Bronchial epithelial cell (primary cell): ENCODE data around the gene TCEAL4. TPM values are rescaled to one million over a fixed set of nuclear protein-coding genes. Genes with fewer than 3 reads are reported as not detected.

Experiments
- DNase-seq: peaks from one replicate; pipeline ENCODE4 v3.0.0-alpha.2; 2010; ENCODE audit warnings: low read depth
- FAIRE-seq: peaks from 2 replicates; lab custom pipeline; 2011; peaks lifted over from hg19 to GRCh38; lab: Jason Lieb, UNC
- H3K27me3 ChIP-seq: 2 replicates; pipeline ENCODE4 v1.5.1; 2011; ENCODE audit warnings: low read length; ENCODE audit not compliant: control insufficient read depth, insufficient read depth
- H3K36me3 ChIP-seq: 2 replicates; pipeline ENCODE4 v1.5.1; 2011; ENCODE audit warnings: low read length; ENCODE audit not compliant: control insufficient read depth, insufficient read depth
- H3K4me3 ChIP-seq: 2 replicates; pipeline ENCODE4 v1.5.1; 2011; ENCODE audit warnings: mild to moderate bottlenecking, low read depth, low read length, control low read depth
- total RNA-seq: library from RNA; depleted of rRNA; stranded (reverse); fragments of >200 nt; gene quantifications from 2 replicates; pipeline ENCODE4 v1.2.1, GENCODE V29; 2014
- TF ChIP-seq, protein P1 (sequence below): IDR thresholded peaks from 2 replicates; pipeline ENCODE4 v1.5.1; 2011; ENCODE audit warnings: mild to moderate bottlenecking, moderate library complexity, low read length, control low read depth, inconsistent platforms; ENCODE audit not compliant: insufficient read depth, severe bottlenecking

TCEAL4 gene
- total RNA-seq, 1 donor from 2014 or later = 23.4 TPM

GRCh38 chrX:103565752-103566151 is 19.6 kb upstream of the TCEAL4 start:
- TF ChIP-seq, protein P1, sequence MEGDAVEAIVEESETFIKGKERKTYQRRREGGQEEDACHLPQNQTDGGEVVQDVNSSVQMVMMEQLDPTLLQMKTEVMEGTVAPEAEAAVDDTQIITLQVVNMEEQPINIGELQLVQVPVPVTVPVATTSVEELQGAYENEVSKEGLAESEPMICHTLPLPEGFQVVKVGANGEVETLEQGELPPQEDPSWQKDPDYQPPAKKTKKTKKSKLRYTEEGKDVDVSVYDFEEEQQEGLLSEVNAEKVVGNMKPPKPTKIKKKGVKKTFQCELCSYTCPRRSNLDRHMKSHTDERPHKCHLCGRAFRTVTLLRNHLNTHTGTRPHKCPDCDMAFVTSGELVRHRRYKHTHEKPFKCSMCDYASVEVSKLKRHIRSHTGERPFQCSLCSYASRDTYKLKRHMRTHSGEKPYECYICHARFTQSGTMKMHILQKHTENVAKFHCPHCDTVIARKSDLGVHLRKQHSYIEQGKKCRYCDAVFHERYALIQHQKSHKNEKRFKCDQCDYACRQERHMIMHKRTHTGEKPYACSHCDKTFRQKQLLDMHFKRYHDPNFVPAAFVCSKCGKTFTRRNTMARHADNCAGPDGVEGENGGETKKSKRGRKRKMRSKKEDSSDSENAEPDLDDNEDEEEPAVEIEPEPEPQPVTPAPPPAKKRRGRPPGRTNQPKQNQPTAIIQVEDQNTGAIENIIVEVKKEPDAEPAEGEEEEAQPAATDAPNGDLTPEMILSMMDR = no peak
- DNase-seq (peak; percentile 49), FAIRE-seq (no peak)
- no peak overlapping the region for H3K4me3 ChIP-seq
- H3K36me3 ChIP-seq = no peaks in the 10 kb centered on the region
- no peaks in the 10 kb centered on the region for H3K27me3 ChIP-seq

GRCh38 chrX:103571121-103571520 is 14.2 kb upstream of the TCEAL4 start:
- TF ChIP-seq, protein P1 = no peak
- H3K36me3 ChIP-seq = no peaks in the 10 kb centered on the region

GRCh38 chrX:103571726-103572125 is 13.6 kb upstream of the TCEAL4 start:
- DNase-seq = no peak
- Histone ChIP-seq H3K27me3 (no peaks in the 10 kb centered on the region), H3K36me3 (no peaks in the 10 kb centered on the region), H3K4me3 (no peak overlapping the region)
- no peak for FAIRE-seq
- TF ChIP-seq, protein P1 = no peak

More at GRCh38 chrX:103571121-103571520, 14.2 kb upstream of the TCEAL4 start:
- DNase-seq (no peak), FAIRE-seq (no peak)
- H3K27me3 ChIP-seq = no peaks in the 10 kb centered on the region
- no peak overlapping the region for H3K4me3 ChIP-seq

- no peaks in the 10 kb centered on the region for H3K36me3 ChIP-seq
- H3K4me3 ChIP-seq = no peak overlapping the region
- DNase-seq (no peak), FAIRE-seq (peak; percentile 32)
- TF ChIP-seq, protein P1 = no peak
- H3K27me3 ChIP-seq = no peaks in the 10 kb centered on the region
These were observed 12.1 kb upstream of the TCEAL4 start for GRCh38 chrX:103573202-103573601.

- TF ChIP-seq, protein P1 = no peak
- peak; percentile 32 for FAIRE-seq
- Histone ChIP-seq H3K4me3 (no peak overlapping the region), H3K36me3 (no peaks in the 10 kb centered on the region), H3K27me3 (no peaks in the 10 kb centered on the region)
- DNase-seq = no peak
These were observed 719 bp upstream of the TCEAL4 start for GRCh38 chrX:103584596-103584995.

DNA sequence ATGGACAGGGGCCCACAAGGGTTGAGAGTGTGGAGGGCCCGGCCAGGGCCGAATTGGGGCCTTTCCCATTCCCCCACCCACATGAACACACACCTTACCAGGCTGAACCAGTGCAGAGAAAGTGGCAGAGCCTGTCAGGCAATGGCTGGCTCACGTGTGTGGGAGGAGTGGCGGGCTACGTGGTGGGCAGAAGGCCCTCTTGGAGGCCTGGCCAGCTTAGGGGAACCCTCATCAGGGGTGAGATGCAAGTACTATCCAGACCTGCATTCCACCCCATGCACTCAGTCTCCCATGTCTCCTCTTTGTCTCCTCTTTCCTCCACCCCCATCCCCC is 965 bp downstream of the TCEAL4 start:
- peak overlapping the region; percentile 68 for H3K4me3 ChIP-seq
- FAIRE-seq = no peak
- TF ChIP-seq, protein P1 = no peak
- no peak for DNase-seq
- H3K27me3 ChIP-seq = no peaks in the 10 kb centered on the region
- no peaks in the 10 kb centered on the region for H3K36me3 ChIP-seq
